Esophagus (tissue), 2 donors: ENCODE results near the gene PLA2G4A. TPM values are rescaled to one million over a fixed set of nuclear protein-coding genes. Genes with fewer than 3 reads are reported as not detected.

Experiments used
- H3K27ac ChIP-seq, 2 donors: one replicate each; pipeline ENCODE4 v1.5.1; 2013; ENCODE audit warnings: low read depth in 2 of 2, mild to moderate bottlenecking in 2 of 2, inconsistent platforms in 1 of 2, low read length in 1 of 2, moderate library complexity in 1 of 2
- H3K27me3 ChIP-seq, 2 donors: one replicate each; pipeline ENCODE4 v1.6.1; 2013; ENCODE audit warnings: low read length in 2 of 2, control low read depth in 1 of 2, mild to moderate bottlenecking in 1 of 2; ENCODE audit not compliant: insufficient read depth in 2 of 2, control insufficient read depth in 1 of 2
- H3K36me3 ChIP-seq, 2 donors: one replicate each; pipeline ENCODE4 v1.6.1; 2013; ENCODE audit warnings: low read length in 1 of 2; ENCODE audit not compliant: control insufficient read depth in 2 of 2, insufficient read depth in 2 of 2
- H3K4me1 ChIP-seq, 2 donors: one replicate each; pipeline ENCODE4 v1.6.1; 2013; ENCODE audit warnings: low read length in 1 of 2; ENCODE audit not compliant: control insufficient read depth in 2 of 2, insufficient read depth in 2 of 2
- H3K4me3 ChIP-seq, 2 donors: one replicate each; pipeline ENCODE4 v1.5.1; 2013; ENCODE audit warnings: low read length in 2 of 2, mild to moderate bottlenecking in 2 of 2, low read depth in 1 of 2, moderate library complexity in 1 of 2
- H3K9me3 ChIP-seq, 2 donors: one replicate each; pipeline ENCODE4 v1.6.1; 2013; ENCODE audit warnings: mild to moderate bottlenecking in 2 of 2, low read depth in 1 of 2, low read length in 1 of 2, moderate library complexity in 1 of 2; ENCODE audit not compliant: control insufficient read depth in 2 of 2, insufficient read depth in 1 of 2
- WGBS, 2 donors: extraction: QIAGEN DNeasy Blood & Tissue Kit; methylation state at CpG; one replicate each; pipeline ENCODE4 v1.1.7; 2013; 5-methylcytosine and 5-hydroxymethylcytosine counted together
- polyA plus RNA-seq, 2 donors: library from polyadenylated mRNA; stranded (reverse); fragments of 200-250 nt; gene quantifications; one replicate each; pipeline ENCODE4 v1.2.3, GENCODE V29; 2013
- donor health status: healthy with polysubstance abuse.
- donor health status: Bipolar disorder and iron deficiency.

PLA2G4A gene
- polyA plus RNA-seq, 2 donors = 3.1 to 6.3 TPM

DNA sequence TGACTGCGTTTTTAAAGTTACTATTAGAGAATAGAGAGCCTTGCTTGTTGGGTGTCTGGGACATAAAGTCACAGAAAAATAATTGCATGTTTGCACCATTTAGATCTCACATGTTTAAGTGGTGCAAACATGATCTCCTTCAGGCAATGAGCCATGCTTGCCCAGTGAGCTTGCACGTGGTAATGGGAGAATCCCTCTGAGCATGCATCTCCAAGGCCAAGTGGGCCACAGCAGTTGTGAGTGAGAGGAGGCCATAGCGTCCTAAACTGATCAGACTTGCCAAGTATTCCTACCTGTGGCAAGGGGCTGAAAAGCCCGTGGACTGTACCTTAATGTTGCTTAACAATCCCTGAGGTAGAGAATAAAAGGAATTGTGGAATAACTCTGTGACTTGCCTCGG is 158.3 kb downstream of the PLA2G4A start:
- Histone ChIP-seq H3K27me3 (no peaks in the 10 kb centered on the region), H3K36me3 (no peaks in the 10 kb centered on the region), H3K4me3 (no peak overlapping the region), H3K4me1 (no peaks in the 10 kb centered on the region), H3K9me3 (no peaks in the 10 kb centered on the region), H3K27ac (no peak overlapping the region)
- 75 to 80% methylated on average over 5 of the region's 5 CpGs for WGBS, 2 donors

DNA sequence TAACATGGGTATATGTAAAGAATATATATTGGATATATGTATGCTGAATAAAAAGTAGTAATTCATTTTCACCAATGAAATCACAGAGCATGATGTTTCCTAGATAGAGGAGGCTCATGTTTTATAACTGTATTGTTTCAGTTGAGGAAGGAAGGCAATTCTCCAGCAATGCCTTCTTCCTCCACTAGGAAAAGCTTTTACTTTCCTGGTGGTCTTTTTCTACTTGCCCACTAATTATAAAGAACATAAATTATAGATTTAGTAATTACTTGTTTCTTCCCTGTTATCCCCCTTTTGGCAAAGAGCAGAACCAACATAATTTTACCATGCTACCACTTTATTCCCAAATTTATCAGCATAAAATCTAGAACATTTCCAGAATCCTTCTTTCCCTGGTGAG is 159.0 kb downstream of the PLA2G4A start:
- no peaks in the 10 kb centered on the region for H3K9me3 ChIP-seq
- no peaks in the 10 kb centered on the region for H3K27me3 ChIP-seq

GRCh38 chr1:186993996-186994395 is 165.2 kb downstream of the PLA2G4A start:
- WGBS, 2 donors = 76 to 87% methylated on average over 3 of the region's 3 CpGs
- Histone ChIP-seq H3K4me3 (no peak overlapping the region), H3K4me1 (no peaks in the 10 kb centered on the region), H3K9me3 (no peaks in the 10 kb centered on the region), H3K36me3 (no peaks in the 10 kb centered on the region), H3K27ac (no peak overlapping the region), H3K27me3 (no peaks in the 10 kb centered on the region)

More for the DNA sequence above, 159.0 kb downstream of the PLA2G4A start:
- H3K27ac ChIP-seq = no peak overlapping the region
- H3K36me3 ChIP-seq = no peaks in the 10 kb centered on the region
- no peaks in the 10 kb centered on the region for H3K4me1 ChIP-seq
- H3K4me3 ChIP-seq = no peak overlapping the region

DNA sequence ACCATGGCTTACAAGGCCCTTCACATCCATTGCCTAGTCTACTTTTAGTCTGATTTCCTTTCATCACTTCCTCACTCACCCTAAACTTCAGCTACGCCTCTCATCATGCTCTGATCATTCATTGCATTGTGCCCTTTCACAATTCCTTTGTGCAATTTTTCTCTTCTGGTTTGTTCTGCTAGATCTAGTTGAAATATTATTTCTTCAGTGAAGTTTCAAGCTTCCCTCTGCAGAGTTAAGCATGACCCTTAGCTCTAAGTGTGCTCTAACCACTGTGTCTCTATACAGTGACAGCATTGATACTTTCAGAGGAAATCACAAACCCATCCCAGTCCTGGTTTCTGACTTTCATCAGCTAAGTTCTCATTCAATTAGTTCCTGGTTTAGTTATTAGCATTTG is 166.1 kb downstream of the PLA2G4A start:
- 82 to 89% methylated on average over 1 of the region's 1 CpG for WGBS, 2 donors
- Histone ChIP-seq H3K9me3 (no peaks in the 10 kb centered on the region), H3K36me3 (no peaks in the 10 kb centered on the region), H3K27ac (no peak overlapping the region), H3K4me3 (no peak overlapping the region), H3K4me1 (no peaks in the 10 kb centered on the region), H3K27me3 (no peaks in the 10 kb centered on the region)

DNA sequence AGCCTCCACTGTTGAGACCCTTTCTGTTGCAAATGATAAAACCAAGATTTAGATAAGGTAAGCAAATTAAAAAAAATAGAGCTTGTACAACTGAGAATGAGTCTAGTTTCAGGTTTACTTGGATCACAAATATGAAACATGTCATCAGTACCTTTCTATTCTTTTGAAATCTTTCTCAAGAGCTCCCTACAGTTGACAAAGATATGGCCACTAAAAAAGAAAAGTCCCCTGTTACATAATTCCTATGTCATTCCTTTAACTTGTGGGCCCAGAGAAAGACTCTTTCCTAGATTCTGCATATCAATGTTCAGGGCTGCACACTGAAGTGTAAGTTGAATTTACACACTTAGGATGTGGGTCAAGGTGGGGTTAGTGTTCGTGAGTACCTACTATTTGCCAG is 168.1 kb downstream of the PLA2G4A start:
- H3K27me3 ChIP-seq = no peaks in the 10 kb centered on the region
- no peaks in the 10 kb centered on the region for H3K9me3 ChIP-seq
- H3K36me3 ChIP-seq = no peaks in the 10 kb centered on the region
- no peak overlapping the region for H3K27ac ChIP-seq
- 62 to 86% methylated on average over 1 of the region's 1 CpG for WGBS, 2 donors
- no peak overlapping the region for H3K4me3 ChIP-seq
- no peaks in the 10 kb centered on the region for H3K4me1 ChIP-seq

DNA sequence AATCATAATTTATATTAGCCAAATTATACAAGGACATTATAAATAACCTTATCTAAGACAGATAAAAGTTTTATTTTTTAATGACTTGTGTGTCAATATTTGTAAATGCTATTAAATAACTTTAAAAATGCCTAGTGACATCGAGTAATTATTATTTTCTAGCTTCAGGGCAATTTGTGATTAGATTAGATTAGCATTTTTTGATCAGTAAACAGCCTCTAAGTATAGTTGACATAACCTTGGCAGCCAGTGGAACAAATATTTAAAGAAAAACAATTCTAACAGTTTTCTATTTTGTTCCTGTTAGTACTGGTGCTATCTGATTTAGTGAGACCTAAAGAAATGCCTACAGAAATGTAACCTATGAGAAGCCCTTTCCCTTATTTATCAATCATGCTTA is 169.1 kb downstream of the PLA2G4A start:
- H3K9me3 ChIP-seq = no peaks in the 10 kb centered on the region
- no peak overlapping the region for H3K4me3 ChIP-seq
- WGBS, 2 donors = 30 to 38% methylated on average over 1 of the region's 1 CpG
- H3K4me1 ChIP-seq = no peaks in the 10 kb centered on the region
- no peaks in the 10 kb centered on the region for H3K36me3 ChIP-seq
- H3K27ac ChIP-seq = no peak overlapping the region
- no peaks in the 10 kb centered on the region for H3K27me3 ChIP-seq

DNA sequence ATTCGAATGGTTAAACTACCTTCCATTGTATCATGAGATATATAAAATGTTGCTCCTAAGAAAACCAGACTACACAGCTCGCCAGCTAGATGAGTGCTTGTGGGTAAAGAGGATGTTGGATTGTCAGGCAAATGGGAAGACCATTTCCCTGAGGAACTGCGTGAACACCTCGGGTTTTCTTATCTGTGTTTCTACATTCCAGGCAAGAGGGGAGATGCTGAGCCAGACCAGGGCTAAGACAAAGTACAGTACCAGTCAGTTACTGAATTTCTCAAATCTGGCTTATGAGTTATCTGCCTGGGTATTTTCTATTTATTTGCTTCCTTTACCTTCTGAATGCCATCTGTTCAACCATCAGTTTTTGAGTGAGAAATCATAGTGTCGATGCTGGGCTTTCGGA is 170.8 kb downstream of the PLA2G4A start:
- WGBS, 2 donors = 80 to 86% methylated on average over 6 of the region's 6 CpGs

DNA sequence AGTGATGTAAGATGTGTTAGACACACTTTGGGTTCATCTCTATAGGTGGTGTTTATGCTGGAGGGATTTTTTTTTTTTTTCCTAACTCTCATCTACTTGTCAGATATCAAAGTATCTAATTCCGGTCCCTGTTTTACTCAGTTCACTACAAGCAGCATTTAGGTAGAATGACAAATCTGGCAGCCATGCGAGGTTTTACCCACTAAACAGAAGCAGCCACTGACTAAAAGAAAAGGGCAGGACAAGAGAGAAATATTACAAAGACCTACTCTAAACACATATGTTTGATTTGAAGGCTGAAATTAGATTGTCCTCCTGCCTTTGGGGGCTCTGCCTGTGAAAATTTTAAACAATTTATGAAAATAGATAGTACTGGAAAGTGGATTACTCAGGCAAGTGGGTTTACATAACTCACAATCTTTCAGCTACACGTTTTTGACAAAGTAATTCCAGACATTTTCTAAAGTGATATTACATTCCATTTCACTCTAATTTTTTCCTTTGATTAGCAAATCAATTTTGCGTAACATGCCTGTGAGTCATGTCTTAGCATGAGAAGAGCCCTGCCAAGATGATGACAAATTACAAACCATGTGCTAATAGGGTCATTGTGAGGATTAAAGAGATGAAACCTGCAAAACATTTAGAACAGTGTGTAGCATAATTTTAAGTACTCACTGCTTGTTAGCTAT is 172.6 kb downstream of the PLA2G4A start:
- Histone ChIP-seq H3K4me3 (no peak overlapping the region), H3K27ac (no peak overlapping the region), H3K9me3 (peaks cover 0 to under 1% of the 10 kb centered on the region in 2 donors), H3K27me3 (no peaks in the 10 kb centered on the region), H3K36me3 (no peaks in the 10 kb centered on the region), H3K4me1 (no peaks in the 10 kb centered on the region)
- 28 to 45% methylated on average over 4 of the region's 4 CpGs for WGBS, 2 donors

More for the DNA sequence above, 170.8 kb downstream of the PLA2G4A start:
- no peak overlapping the region for H3K27ac ChIP-seq
- H3K27me3 ChIP-seq = no peaks in the 10 kb centered on the region
- no peaks in the 10 kb centered on the region for H3K4me1 ChIP-seq
- no peak overlapping the region for H3K4me3 ChIP-seq
- no peaks in the 10 kb centered on the region for H3K36me3 ChIP-seq
- H3K9me3 ChIP-seq = no peaks in the 10 kb centered on the region

DNA sequence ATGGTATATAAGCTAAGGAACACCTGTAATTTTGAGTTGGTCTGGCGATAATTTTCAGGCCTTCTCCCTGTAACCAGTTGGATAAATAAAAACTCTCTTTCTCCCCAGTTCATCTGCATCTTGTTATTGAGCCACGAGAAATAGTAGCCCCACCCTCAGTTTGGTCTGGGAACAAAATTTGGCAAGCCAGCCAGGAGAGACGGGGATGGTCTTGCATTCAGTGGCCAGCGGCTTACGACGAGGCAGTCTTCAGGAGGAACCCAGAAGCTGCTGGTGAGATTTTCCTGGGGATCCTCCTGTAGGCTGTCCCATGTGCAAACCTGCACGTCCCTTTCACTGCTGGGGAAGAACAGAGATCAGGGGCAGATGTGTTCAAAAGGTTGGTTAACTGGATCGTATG is 174.6 kb downstream of the PLA2G4A start:
- no peak overlapping the region for H3K4me3 ChIP-seq
- peaks cover 0 to 4% of the 10 kb centered on the region in 2 donors for H3K9me3 ChIP-seq
- no peaks in the 10 kb centered on the region for H3K36me3 ChIP-seq
- 89 to 92% methylated on average over 8 of the region's 8 CpGs for WGBS, 2 donors
- no peak overlapping the region for H3K27ac ChIP-seq
- no peaks in the 10 kb centered on the region for H3K27me3 ChIP-seq
- no peaks in the 10 kb centered on the region for H3K4me1 ChIP-seq

DNA sequence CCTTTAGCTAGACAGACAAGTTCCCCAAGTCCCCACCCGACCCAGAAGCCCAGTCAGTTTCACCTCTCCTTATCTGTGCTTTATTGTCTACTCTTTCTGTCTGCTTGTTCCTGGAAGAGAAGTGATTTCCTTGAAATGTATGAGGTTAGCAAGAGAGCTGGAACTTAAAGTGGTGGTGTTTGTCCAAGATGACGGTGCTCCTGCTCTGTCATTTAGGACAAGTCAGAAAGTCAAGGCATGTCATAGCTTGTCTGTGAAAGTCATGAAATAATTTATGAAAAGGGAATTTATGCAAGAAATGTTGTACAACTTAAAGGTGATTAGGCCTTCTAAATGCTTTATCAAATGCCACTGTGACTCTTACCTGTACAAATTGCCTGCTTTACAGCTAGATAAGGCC is 178.1 kb downstream of the PLA2G4A start:
- WGBS, 2 donors = 53 to 55% methylated on average over 2 of the region's 2 CpGs

More for the DNA sequence above, 178.1 kb downstream of the PLA2G4A start:
- peaks cover 0 to 4% of the 10 kb centered on the region in 2 donors for H3K9me3 ChIP-seq
- H3K27me3 ChIP-seq = no peaks in the 10 kb centered on the region
- no peaks in the 10 kb centered on the region for H3K4me1 ChIP-seq
- H3K4me3 ChIP-seq = no peak overlapping the region
- no peaks in the 10 kb centered on the region for H3K36me3 ChIP-seq
- H3K27ac ChIP-seq = no peak overlapping the region
